Neural progenitor cell (in vitro differentiated cells): Measurements from ENCODE around the gene PGM2.

Experiments used
- EZH2 ChIP-seq: fragments of 200-600 bp; sonication (generic); IDR thresholded peaks from 2 replicates; pipeline ENCODE4 v1.6.1; 2017; ENCODE audit warnings: antibody characterized with exemption, mild to moderate bottlenecking, moderate library complexity
- EZH2phosphoT487 ChIP-seq: fragments of 200-600 bp; sonication (generic); IDR thresholded peaks from 2 replicates; pipeline ENCODE4 v1.6.1; 2017; ENCODE audit warnings: antibody characterized with exemption
- TF ChIP-seq, protein P1 (sequence below): fragments of 200-600 bp; sonication (generic); IDR thresholded peaks from 2 replicates; pipeline ENCODE4 v1.5.1; 2017; ENCODE audit warnings: antibody characterized with exemption, mild to moderate bottlenecking

DNA sequence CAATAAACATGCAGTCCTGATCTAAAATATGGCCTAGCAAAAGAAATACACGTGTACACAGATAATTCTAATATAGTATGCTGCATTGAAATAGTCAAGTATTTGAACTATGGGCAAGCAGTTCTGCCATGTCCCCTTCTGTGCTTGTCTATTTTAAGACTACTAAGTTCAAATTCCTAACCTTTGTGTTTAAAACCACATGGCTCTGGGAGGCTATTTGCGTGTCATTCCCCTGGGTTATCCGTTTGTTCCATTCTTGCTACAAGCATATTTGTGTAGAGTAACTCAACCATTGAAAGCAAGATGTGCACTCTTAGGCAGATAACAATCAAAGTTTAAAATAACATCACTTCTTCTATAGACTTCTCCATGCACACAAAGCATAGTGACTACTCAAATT is 39.0 kb downstream of the PGM2 start:
- TF ChIP-seq, protein P1, sequence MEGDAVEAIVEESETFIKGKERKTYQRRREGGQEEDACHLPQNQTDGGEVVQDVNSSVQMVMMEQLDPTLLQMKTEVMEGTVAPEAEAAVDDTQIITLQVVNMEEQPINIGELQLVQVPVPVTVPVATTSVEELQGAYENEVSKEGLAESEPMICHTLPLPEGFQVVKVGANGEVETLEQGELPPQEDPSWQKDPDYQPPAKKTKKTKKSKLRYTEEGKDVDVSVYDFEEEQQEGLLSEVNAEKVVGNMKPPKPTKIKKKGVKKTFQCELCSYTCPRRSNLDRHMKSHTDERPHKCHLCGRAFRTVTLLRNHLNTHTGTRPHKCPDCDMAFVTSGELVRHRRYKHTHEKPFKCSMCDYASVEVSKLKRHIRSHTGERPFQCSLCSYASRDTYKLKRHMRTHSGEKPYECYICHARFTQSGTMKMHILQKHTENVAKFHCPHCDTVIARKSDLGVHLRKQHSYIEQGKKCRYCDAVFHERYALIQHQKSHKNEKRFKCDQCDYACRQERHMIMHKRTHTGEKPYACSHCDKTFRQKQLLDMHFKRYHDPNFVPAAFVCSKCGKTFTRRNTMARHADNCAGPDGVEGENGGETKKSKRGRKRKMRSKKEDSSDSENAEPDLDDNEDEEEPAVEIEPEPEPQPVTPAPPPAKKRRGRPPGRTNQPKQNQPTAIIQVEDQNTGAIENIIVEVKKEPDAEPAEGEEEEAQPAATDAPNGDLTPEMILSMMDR: no peak
- TF ChIP-seq EZH2 (no peak), EZH2phosphoT487 (no peak)
